T47D (cell line): ENCODE measurements around the gene SAMD13.
"Not testable (repeated sequence)": the region's sequence is repeated elsewhere in the genome, so short reads cannot be mapped to it uniquely, and the experiment has no call there.

Experiments
- DNase-seq, 2 experiments: peaks; one replicate each; pipeline versions ENCODE4 v3.0.0 to v3.0.0-alpha.2; 2011 to 2012; ENCODE audit warnings: low read depth in 1 of 2, low spot score in 1 of 2
- JUND ChIP-seq: IDR thresholded peaks from 2 replicates; pipeline ENCODE4 v1.6.1; 2012; ENCODE audit warnings: low read depth
- in situ Hi-C: cut with HindIII; loops from 2 replicates; pipeline ENCODE4 v1.10.0; 2016; ENCODE audit warnings: low sequenced_read_pairs, low pct_unique_long_range_greater_than_20kb

The SAMD13 gene

GRCh38 chr1:84268346-84268745 lies 33.2 kb upstream of the SAMD13 start:
- peak in 1 of 2 experiments; percentile 64 for DNase-seq
- in situ Hi-C loops: no loop called here
- TF ChIP-seq JUND: no peak

GRCh38 chr1:84269306-84269705 lies 32.2 kb upstream of the SAMD13 start:
- TF ChIP-seq JUND: no peak
- DNase-seq: no peak
- in situ Hi-C loops: no loop called here

GRCh38 chr1:84271441-84272151 lies 29.9 kb upstream of the SAMD13 start:
- DNase-seq: peak in 1 of 2 experiments; percentile 33
- no peak for TF ChIP-seq JUND
- in situ Hi-C loops: no loop called here

GRCh38 chr1:84272401-84272800 lies 29.1 kb upstream of the SAMD13 start:
- DNase-seq: peak in 1 of 2 experiments; percentile 49
- TF ChIP-seq JUND: no peak
- in situ Hi-C loops: no loop called here

GRCh38 chr1:84277343-84278059 lies 24.0 kb upstream of the SAMD13 start:
- DNase-seq: no peak
- in situ Hi-C loops: no loop called here
- TF ChIP-seq JUND: no peak

GRCh38 chr1:84278905-84279304 lies 22.6 kb upstream of the SAMD13 start:
- TF ChIP-seq JUND: no peak

GRCh38 chr1:84280912-84281311 lies 20.6 kb upstream of the SAMD13 start:
- TF ChIP-seq JUND: no peak
- in situ Hi-C loops: no loop called here
- no peak for DNase-seq

More at GRCh38 chr1:84278905-84279304, 22.6 kb upstream of the SAMD13 start:
- in situ Hi-C loops: no loop called here
- no peak for DNase-seq

GRCh38 chr1:84282780-84283333 lies 18.7 kb upstream of the SAMD13 start:
- in situ Hi-C loops: no loop called here
- TF ChIP-seq JUND: no peak

GRCh38 chr1:84283381-84283780 lies 18.1 kb upstream of the SAMD13 start:
- in situ Hi-C loops: no loop called here
- no peak for DNase-seq
- TF ChIP-seq JUND: no peak

More at GRCh38 chr1:84282780-84283333, 18.7 kb upstream of the SAMD13 start:
- DNase-seq: no peak

- in situ Hi-C loops: no loop called here
- TF ChIP-seq JUND: no peak
Measured at GRCh38 chr1:84286071-84286470, 15.4 kb upstream of the SAMD13 start.

GRCh38 chr1:84287389-84287788 lies 14.1 kb upstream of the SAMD13 start:
- DNase-seq, in situ Hi-C loops: not testable (repeated sequence)

More at GRCh38 chr1:84286071-84286470, 15.4 kb upstream of the SAMD13 start:
- no peak for DNase-seq

- no peak for TF ChIP-seq JUND
- in situ Hi-C loops: no loop called here
Measured at GRCh38 chr1:84289169-84289785, 12.2 kb upstream of the SAMD13 start.

More at GRCh38 chr1:84289169-84289785, 12.2 kb upstream of the SAMD13 start:
- DNase-seq: no peak
